HS-27A (cell line): ENCODE results near the gene MPV17L2.
"Not testable (repeated sequence)": the region's sequence is repeated elsewhere in the genome, so short reads cannot be mapped to it uniquely, and the experiment has no call there.

Experiments used
- DNase-seq: peaks from one replicate; pipeline ENCODE4 v3.0.0-alpha.2; 2012; ENCODE audit warnings: low read depth, missing footprints

MPV17L2 gene

DNA sequence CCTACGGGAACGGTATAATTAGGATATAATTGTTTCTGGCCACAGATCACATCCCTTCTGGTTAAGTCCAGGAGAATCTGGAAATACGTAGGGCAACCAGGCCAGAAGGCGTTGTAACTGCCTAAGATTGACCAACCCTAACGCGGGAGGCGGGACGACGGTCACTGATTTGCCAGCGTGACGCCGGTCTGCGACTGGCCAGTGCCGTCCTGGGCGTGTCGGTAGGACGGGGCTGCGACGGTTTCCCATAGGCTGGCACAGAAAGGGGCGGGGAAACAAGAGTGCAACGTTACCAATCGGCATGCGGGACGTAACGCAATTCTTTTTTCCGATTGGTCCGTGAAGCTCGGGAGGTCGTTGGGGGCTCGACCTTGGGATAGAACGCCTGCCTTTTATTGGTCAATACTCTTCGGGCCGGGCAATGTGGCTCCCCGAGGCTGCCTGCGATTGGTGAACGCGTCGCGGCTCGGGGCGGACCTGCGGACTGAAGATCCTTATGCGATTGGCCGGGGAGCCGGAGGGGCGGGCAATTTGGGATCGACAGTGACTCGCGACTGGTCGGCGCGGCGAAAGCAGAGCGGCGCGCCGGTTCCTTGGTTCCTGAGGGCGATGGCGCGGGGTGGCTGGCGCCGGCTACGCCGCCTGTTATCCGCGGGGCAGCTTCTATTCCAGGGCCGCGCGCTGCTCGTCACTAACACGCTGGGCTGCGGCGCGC lies at the start of gene MPV17L2:
MPV17L2 (plus strand) TSS at position 546 of the 715 bp plus-strand sequence; CDS start at position 610, 64 bp downstream.
- peak; percentile 98 for DNase-seq

GRCh38 chr19:18143902-18144301 lies 49.1 kb upstream of the MPV17L2 start:
- DNase-seq = no peak

DNA sequence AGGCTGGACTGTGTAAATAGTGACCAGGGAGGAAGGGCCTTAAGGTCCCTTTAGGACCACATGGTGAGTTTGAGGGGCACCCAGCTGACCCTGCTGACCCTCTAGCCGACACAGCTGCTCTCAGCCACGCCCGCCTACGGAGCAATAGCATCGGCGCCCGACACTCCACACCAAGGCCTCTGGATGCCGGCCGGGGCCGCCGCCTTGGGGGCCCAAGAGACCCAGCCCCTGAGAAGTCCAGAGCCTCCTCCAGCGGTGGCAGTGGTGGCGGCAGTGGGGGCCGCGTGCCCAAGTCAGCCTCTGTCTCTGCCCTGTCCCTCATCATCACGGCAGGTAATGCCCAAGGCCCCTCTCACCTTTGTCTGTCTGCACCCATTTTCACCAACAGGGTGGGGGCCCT lies 48.7 kb upstream of the MPV17L2 start:
- no peak for DNase-seq

DNA sequence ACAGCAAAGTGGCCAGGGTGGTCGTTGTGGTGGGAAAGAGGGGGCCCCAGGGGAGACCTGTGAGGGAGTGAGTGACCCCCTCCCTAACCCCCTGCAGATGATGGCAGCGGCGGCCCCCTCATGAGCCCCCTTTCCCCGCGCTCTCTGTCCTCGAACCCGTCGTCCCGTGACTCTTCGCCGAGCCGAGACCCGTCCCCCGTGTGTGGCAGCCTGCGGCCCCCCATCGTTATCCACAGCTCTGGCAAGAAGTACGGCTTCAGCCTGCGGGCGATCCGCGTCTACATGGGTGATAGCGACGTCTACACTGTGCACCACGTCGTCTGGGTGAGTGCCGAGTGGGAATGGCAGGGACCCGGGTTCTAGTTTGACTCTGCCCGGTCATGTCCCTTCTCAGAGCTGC lies 48.1 kb upstream of the MPV17L2 start:
- no peak for DNase-seq

GRCh38 chr19:18145391-18145999 lies 47.5 kb upstream of the MPV17L2 start:
- no peak for DNase-seq

- no peak for DNase-seq
These were observed 45.6 kb upstream of the MPV17L2 start for GRCh38 chr19:18147396-18147795.

GRCh38 chr19:18149596-18149975 lies 43.4 kb upstream of the MPV17L2 start:
- no peak for DNase-seq

DNA sequence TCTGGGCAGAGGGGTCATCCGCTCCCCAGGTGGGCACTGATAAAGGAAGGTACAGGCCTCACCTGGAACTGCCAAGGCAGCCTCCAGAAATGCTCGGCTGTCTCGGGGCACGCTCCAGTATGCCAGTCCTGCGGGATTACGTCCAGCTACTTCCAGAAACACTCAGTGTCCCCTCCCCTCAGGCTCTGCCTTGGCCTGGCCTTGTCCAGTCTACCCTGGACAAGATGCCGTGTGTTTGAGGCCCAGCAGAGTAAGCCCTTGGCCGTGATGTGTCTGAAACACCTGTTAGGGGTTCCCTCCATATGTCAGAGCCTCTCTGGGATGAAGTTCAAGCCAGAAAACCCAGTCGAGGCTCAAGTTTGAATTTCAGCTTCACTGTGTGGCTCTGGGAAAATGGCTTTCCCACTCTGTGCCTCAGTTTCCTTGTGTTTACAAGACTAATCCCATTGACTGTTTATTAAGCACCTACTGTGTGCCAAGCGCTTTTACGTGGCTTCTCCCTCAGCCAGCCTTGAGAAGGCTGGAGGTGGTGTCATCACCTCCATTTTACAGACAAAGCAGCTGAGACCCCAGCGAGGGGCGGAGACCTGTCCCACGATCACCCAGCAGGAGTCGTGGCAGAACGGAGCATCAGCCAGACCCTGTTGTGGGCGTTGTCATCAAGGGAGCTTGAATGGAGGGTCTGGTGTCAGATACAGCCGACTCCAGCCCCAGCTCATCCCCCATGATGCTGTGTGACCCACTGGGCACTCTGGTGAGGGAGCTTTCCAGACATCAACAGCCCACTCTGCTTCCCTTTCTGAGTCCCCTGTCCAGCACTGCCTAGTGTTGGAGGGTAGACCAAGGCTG lies 42.0 kb upstream of the MPV17L2 start:
- DNase-seq = no peak

GRCh38 chr19:18152442-18152816 lies 40.6 kb upstream of the MPV17L2 start:
- peak; percentile 95 for DNase-seq

DNA sequence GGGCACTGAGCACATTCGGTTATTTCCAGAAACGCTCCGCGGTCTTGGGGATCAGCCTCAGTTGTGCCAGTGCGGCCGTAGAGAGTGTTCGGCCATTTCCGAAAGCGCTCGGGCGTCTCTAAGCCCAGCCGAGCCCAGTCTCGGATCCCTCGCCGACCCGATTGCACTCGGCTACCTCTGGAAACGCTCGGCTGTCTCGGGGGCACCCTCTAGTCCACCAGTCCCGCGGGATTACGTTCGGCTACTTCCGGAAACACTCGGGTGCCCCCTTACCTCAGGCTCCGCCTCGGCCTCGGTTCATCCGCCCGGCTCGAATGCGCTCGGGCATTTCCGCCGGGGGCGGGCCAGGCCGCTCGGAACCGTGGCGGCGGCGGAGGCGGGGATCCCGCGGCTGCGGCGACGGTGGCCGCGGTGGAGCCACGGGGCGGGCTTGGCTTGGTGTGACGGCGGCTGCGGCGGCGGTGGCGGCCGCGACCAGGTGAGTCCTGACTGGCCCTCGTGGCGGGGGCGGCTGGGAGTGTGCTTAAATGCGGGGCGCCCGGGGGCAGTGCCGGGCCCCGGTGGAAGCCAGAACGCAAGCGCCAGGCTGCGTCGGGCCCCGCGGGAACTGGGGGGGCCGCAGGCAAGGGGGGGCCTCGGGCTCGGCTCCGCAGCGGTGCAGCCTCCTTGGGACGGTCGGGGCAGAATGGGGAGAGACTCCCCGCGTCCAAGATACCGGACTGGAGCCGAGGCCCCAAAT lies 40.0 kb upstream of the MPV17L2 start, which contains the start of gene PIK3R2:
PIK3R2 (plus strand) TSS at position 347 of the 739 bp plus-strand sequence. CDS start 2,717 bp downstream, outside the sequence.
- DNase-seq = peak; percentile 94

DNA sequence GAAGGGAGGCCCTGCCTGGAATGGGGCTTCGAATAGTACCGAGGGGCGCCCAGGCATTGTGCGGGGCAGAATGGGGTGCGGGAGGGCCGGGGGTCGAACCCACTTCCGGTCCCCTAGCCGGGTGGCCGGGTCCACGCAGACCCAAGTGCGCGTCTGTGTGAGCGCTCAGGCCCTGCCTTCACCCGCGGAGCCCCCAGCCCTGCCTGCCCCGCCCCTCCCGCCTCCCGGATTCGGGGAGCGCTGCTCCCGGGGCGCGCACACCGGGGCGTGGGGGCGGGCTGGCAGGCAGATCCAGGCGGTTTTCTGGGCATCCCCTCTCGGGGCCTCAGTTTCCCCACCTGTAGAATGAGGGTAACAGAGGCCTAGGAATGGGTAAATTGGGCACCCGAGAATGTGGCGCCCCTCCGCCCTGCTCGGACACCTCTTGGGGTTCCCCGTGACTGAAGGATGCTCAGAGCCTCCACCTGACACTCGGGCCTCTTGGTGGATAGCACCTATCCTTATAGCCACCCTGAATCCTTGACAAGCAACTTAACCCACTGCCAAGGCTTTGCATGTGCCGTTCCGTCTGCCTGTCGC lies 39.4 kb upstream of the MPV17L2 start:
- no peak for DNase-seq

- DNase-seq = no peak
These were observed 37.6 kb upstream of the MPV17L2 start for GRCh38 chr19:18155095-18156087.

- no peak for DNase-seq
These were observed 36.8 kb upstream of the MPV17L2 start for GRCh38 chr19:18156268-18156667.

GRCh38 chr19:18156841-18157464 lies 36.1 kb upstream of the MPV17L2 start:
- peak; percentile 27 for DNase-seq

GRCh38 chr19:18157465-18158063 lies 35.5 kb upstream of the MPV17L2 start:
- DNase-seq = no peak

- no peak for DNase-seq
These were observed 34.6 kb upstream of the MPV17L2 start for GRCh38 chr19:18158467-18158866.

- DNase-seq = not testable (repeated sequence)
These were observed 33.9 kb upstream of the MPV17L2 start for GRCh38 chr19:18159059-18159616.

GRCh38 chr19:18159810-18160209 lies 33.2 kb upstream of the MPV17L2 start:
- DNase-seq = no peak

DNA sequence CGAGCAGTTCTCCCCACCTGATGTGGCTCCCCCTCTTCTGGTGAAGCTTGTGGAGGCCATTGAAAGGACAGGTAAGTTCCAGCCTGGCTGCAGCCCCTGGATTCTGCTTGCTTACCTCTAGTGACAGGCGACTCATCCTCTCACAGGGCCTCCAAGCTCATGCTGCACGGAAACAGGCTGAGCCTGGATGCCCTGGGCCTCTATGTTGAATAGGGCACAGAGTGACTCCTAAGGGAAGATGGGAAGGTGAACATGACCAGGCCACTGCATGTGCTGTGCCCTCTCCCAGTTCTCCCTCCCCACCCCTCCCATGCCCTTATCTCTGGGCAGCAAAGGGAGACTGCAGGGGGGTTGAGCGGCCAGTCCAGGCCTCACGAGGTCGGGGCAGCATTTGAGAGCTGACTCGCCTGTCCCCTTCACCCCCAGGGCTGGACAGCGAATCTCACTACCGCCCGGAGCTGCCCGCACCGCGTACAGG lies 32.5 kb upstream of the MPV17L2 start:
- no peak for DNase-seq
